PC-9 (cell line): Measurements from ENCODE around the gene APC. TPM values are rescaled to one million over a fixed set of nuclear protein-coding genes. Genes with fewer than 3 reads are reported as not detected.

Experiments
- BruUV-seq: library from RNA; stranded (reverse); fragments of 400-500 nt; replicated peaks from 2 replicates; lab custom pipeline; 2021; lab: Mats Ljungman, UMichigan
- CTCF ChIA-PET: fragments of 300-600 bp; sonication (Branson Sonifier 250); formaldehyde crosslinking; loops from one replicate; lab custom pipeline; 2022; ENCODE audit warnings: antibody characterized with exemption; lab: Charles Lee
- POLR2A ChIA-PET: fragments of 300-600 bp; sonication (Branson Sonifier 250); formaldehyde crosslinking; loops from one replicate; lab custom pipeline; 2022; ENCODE audit warnings: antibody characterized with exemption; ENCODE audit not compliant: unreplicated experiment; lab: Charles Lee
- DNase-seq, 2 experiments: peaks; one replicate each; pipeline versions ENCODE4 v3.0.0 to v3.0.0-alpha.2; 2015 to 2022; ENCODE audit warnings: mixed read lengths in 1 of 2
- H2AFZ ChIP-seq: fragments of 200-600 bp; sonication (generic); 2 replicates; pipeline ENCODE4 v1.8.1; 2017; ENCODE audit warnings: antibody characterized with exemption
- H3F3A ChIP-seq: fragments of 200-600 bp; sonication (generic); 2 replicates; pipeline ENCODE4 v1.8.1; 2017; ENCODE audit warnings: antibody characterized with exemption, mild to moderate bottlenecking, low read depth; ENCODE audit not compliant: insufficient read depth
- H3K27ac ChIP-seq: fragments of 200-600 bp; sonication (generic); 2 replicates; pipeline ENCODE4 v1.6.1; 2016; ENCODE audit warnings: mixed run types
- H3K27me3 ChIP-seq: fragments of 200-600 bp; sonication (generic); 2 replicates; pipeline ENCODE4 v1.6.1; 2016; ENCODE audit warnings: low read depth, mixed run types; ENCODE audit not compliant: insufficient read depth
- H3K36me3 ChIP-seq: fragments of 200-600 bp; sonication (generic); 2 replicates; pipeline ENCODE4 v1.6.1; 2016; ENCODE audit warnings: low read depth, mixed run types
- H3K4me1 ChIP-seq: fragments of 200-600 bp; sonication (generic); replicated peaks from 2 replicates; pipeline ENCODE4 v1.6.1; 2016; ENCODE audit warnings: mixed run types; ENCODE audit not compliant: insufficient read depth
- H3K4me2 ChIP-seq: fragments of 200-600 bp; sonication (generic); 2 replicates; pipeline ENCODE4 v1.6.1; 2017; ENCODE audit warnings: mixed run types
- H3K4me3 ChIP-seq: fragments of 200-600 bp; sonication (generic); 2 replicates; pipeline ENCODE4 v1.6.1; 2016; ENCODE audit warnings: mixed run types
- H3K79me2 ChIP-seq: fragments of 200-600 bp; sonication (generic); 2 replicates; pipeline ENCODE4 v1.6.1; 2017; ENCODE audit warnings: low read depth, mixed run types
- H3K9me2 ChIP-seq: fragments of 200-600 bp; sonication (generic); 2 replicates; pipeline ENCODE4 v1.8.1; 2017; ENCODE audit warnings: mild to moderate bottlenecking; ENCODE audit not compliant: insufficient read depth
- H3K9me3 ChIP-seq: fragments of 200-600 bp; sonication (generic); 2 replicates; pipeline ENCODE4 v1.8.1; 2016; ENCODE audit warnings: low read depth; ENCODE audit not compliant: insufficient read depth
- H4K20me1 ChIP-seq: fragments of 200-600 bp; sonication (generic); 2 replicates; pipeline ENCODE4 v1.8.1; 2017; ENCODE audit not compliant: insufficient read depth
- CTCF ChIP-seq: fragments of 200-600 bp; sonication (generic); conservative IDR thresholded peaks from 2 replicates; pipeline ENCODE4 v1.6.1; 2017; ENCODE audit warnings: mixed run types, antibody characterized with exemption, mild to moderate bottlenecking, moderate library complexity
- EZH2 ChIP-seq: fragments of 200-600 bp; sonication (generic); IDR thresholded peaks from 2 replicates; pipeline ENCODE4 v1.8.0; 2017; ENCODE audit warnings: antibody characterized with exemption, low read depth
- intact Hi-C: fragments of 100-400 bp; cut with micrococcal nuclease; formaldehyde crosslinking; loops from one replicate; pipeline ENCODE4 v1.10.0; 2022; ENCODE audit not compliant: unreplicated experiment
- total RNA-seq: library from RNA; stranded (reverse); gene quantifications from 2 replicates; pipeline ENCODE4 v1.2.3, GENCODE V29; 2021

APC gene
- total RNA-seq, 1 experiment from 2014 or later, result 23.5 TPM

- Histone ChIP-seq H3K4me2 (no peak overlapping the region), H4K20me1 (peaks cover 3% of the 10 kb centered on the region; the same call in 1 of the 2 replicates), H3K9me2 (no peaks in the 10 kb centered on the region), H3K9me3 (0 out of 2 replicates have a peak, but pooled peaks cover 3% of the 10 kb centered on the region), H3K27ac (no peak overlapping the region), H3K79me2 (no peaks in the 10 kb centered on the region), H3K4me3 (no peak overlapping the region), H3K27me3 (no peaks in the 10 kb centered on the region), H2AFZ (no peak overlapping the region), H3K4me1 (peaks cover 9% of the 10 kb centered on the region), H3K36me3 (0 out of 2 replicates have a peak, but pooled peaks cover 4% of the 10 kb centered on the region), H3F3A (no peaks in the 10 kb centered on the region)
- ChIA-PET CTCF (no interaction called here), POLR2A (no interaction called here)
- no peak for TF ChIP-seq CTCF
- no peak for TF ChIP-seq EZH2
- BruUV-seq, result no TSS peak
- intact Hi-C loops, result no loop called here
- peak in 1 of 2 experiments; percentile 48 for DNase-seq
Measured at GRCh38 chr5:112823656-112824055, 86.0 kb downstream of the APC start.

- no TSS peak for BruUV-seq
- Histone ChIP-seq H3K27ac (no peak overlapping the region), H3K36me3 (0 out of 2 replicates have a peak, but pooled peaks cover 4% of the 10 kb centered on the region)
Measured at GRCh38 chr5:112824197-112824596, 86.5 kb downstream of the APC start.

GRCh38 chr5:112830378-112830777, 92.7 kb downstream of the APC start:
- intact Hi-C loops, result no loop called here

More at GRCh38 chr5:112824197-112824596, 86.5 kb downstream of the APC start:
- no peak overlapping the region for H3K4me3 ChIP-seq
- no peak overlapping the region for H3K4me2 ChIP-seq
- TF ChIP-seq EZH2, result no peak
- no peak for TF ChIP-seq CTCF
- H3K9me3 ChIP-seq, result 0 out of 2 replicates have a peak, but pooled peaks cover 3% of the 10 kb centered on the region
- H3F3A ChIP-seq, result no peaks in the 10 kb centered on the region
- CTCF ChIA-PET, result no interaction called here
- no peak for DNase-seq
- H3K4me1 ChIP-seq, result peaks cover 9% of the 10 kb centered on the region
- no peaks in the 10 kb centered on the region for H3K27me3 ChIP-seq
- H2AFZ ChIP-seq, result no peak overlapping the region
- no peaks in the 10 kb centered on the region for H3K9me2 ChIP-seq
- peaks cover 3% of the 10 kb centered on the region; the same call in 1 of the 2 replicates for H4K20me1 ChIP-seq
- intact Hi-C loops, result no loop called here
- no peaks in the 10 kb centered on the region for H3K79me2 ChIP-seq
- POLR2A ChIA-PET, result no interaction called here

More at GRCh38 chr5:112830378-112830777, 92.7 kb downstream of the APC start:
- Histone ChIP-seq H3K4me2 (no peak overlapping the region), H3K27ac (no peak overlapping the region), H3K4me3 (no peak overlapping the region), H4K20me1 (no peaks in the 10 kb centered on the region), H3K36me3 (no peaks in the 10 kb centered on the region), H3K4me1 (no peaks in the 10 kb centered on the region), H3K9me2 (no peaks in the 10 kb centered on the region), H3F3A (no peaks in the 10 kb centered on the region), H2AFZ (no peak overlapping the region), H3K27me3 (no peaks in the 10 kb centered on the region), H3K9me3 (no peaks in the 10 kb centered on the region), H3K79me2 (no peaks in the 10 kb centered on the region)
- DNase-seq, result no peak
- no TSS peak for BruUV-seq
- ChIA-PET CTCF (no interaction called here), POLR2A (no interaction called here)
- TF ChIP-seq CTCF, result no peak
